Measurements from ENCODE around the gene SDK2. TPM values are rescaled to one million over a fixed set of nuclear protein-coding genes. Genes with fewer than 3 reads are reported as not detected.

SDK2 gene
- total RNA-seq, 4 donors from 2014 or later: 1.5 to 7.0 (median 3.7) TPM

GRCh38 chr17:73689596-73690275, 45.5 kb upstream of the SDK2 start:
- Histone ChIP-seq H3K4me3 (replicated peaks in 1 of 3) (no peak overlapping the region), H3K27me3 (no peaks in the 10 kb centered on the region), H3K27ac (no peak overlapping the region), H3K4me1 (no peaks in the 10 kb centered on the region), H3K36me3 (no peaks in the 10 kb centered on the region), H3K9me3 (no peaks in the 10 kb centered on the region)
- no peak for DNase-seq
- intact Hi-C loops (cut with DNase I): no loop called here
- TF ChIP-seq CTCF (IDR thresholded peaks at IDR 0.05): no peak
- no peak for TF ChIP-seq POLR2A (IDR thresholded peaks at IDR 0.05)
- WGBS, 2 donors: 76 to 84% methylated on average over 13 of the region's 13 CpGs

- 70 to 97% methylated on average over 3 of the region's 3 CpGs for WGBS, 2 donors
- TF ChIP-seq CTCF (IDR thresholded peaks at IDR 0.05) (no peak), POLR2A (IDR thresholded peaks at IDR 0.05) (no peak)
- Histone ChIP-seq H3K4me1 (no peaks in the 10 kb centered on the region), H3K36me3 (no peaks in the 10 kb centered on the region), H3K27me3 (no peaks in the 10 kb centered on the region), H3K4me3 (replicated peaks in 1 of 3) (no peak overlapping the region), H3K9me3 (no peaks in the 10 kb centered on the region), H3K27ac (no peak overlapping the region)
- intact Hi-C loops (cut with DNase I): no loop called here
- no peak for DNase-seq
Observed at GRCh38 chr17:73686961-73687360, 42.7 kb upstream of the SDK2 start.

- H3K4me3 ChIP-seq (replicated peaks in 1 of 3): no peak overlapping the region
- no peaks in the 10 kb centered on the region for H3K9me3 ChIP-seq
- H3K4me1 ChIP-seq: no peaks in the 10 kb centered on the region
- H3K27ac ChIP-seq: no peak overlapping the region
- H3K36me3 ChIP-seq: no peaks in the 10 kb centered on the region
- DNase-seq: no peak
- no peaks in the 10 kb centered on the region for H3K27me3 ChIP-seq
- intact Hi-C loops (cut with DNase I): no loop called here
- TF ChIP-seq POLR2A (IDR thresholded peaks at IDR 0.05) (no peak), CTCF (IDR thresholded peaks at IDR 0.05) (no peak)
Observed at GRCh38 chr17:73686126-73686525, 41.9 kb upstream of the SDK2 start.

- no peak for TF ChIP-seq CTCF (IDR thresholded peaks at IDR 0.05)
- TF ChIP-seq POLR2A (IDR thresholded peaks at IDR 0.05): no peak
Observed at GRCh38 chr17:73684183-73684582, 39.9 kb upstream of the SDK2 start.

GRCh38 chr17:73683771-73684170, 39.5 kb upstream of the SDK2 start:
- no peak for TF ChIP-seq CTCF (IDR thresholded peaks at IDR 0.05)
- no peak for TF ChIP-seq POLR2A (IDR thresholded peaks at IDR 0.05)
- H3K27me3 ChIP-seq: no peaks in the 10 kb centered on the region
- intact Hi-C loops (cut with DNase I): no loop called here
- no peaks in the 10 kb centered on the region for H3K9me3 ChIP-seq
- no peak overlapping the region for H3K4me3 ChIP-seq (replicated peaks in 1 of 3)
- no peak for DNase-seq
- no peak overlapping the region for H3K27ac ChIP-seq
- no peaks in the 10 kb centered on the region for H3K36me3 ChIP-seq
- WGBS, 2 donors: 63 to 64% methylated on average over 6 of the region's 6 CpGs
- no peaks in the 10 kb centered on the region for H3K4me1 ChIP-seq

More at GRCh38 chr17:73684183-73684582, 39.9 kb upstream of the SDK2 start:
- no peaks in the 10 kb centered on the region for H3K27me3 ChIP-seq
- H3K36me3 ChIP-seq: no peaks in the 10 kb centered on the region
- no peaks in the 10 kb centered on the region for H3K9me3 ChIP-seq
- no peaks in the 10 kb centered on the region for H3K4me1 ChIP-seq
- no peak overlapping the region for H3K27ac ChIP-seq
- WGBS, 2 donors: 33 to 42% methylated on average over 3 of the region's 3 CpGs
- DNase-seq: no peak
- H3K4me3 ChIP-seq (replicated peaks in 1 of 3): no peak overlapping the region
- intact Hi-C loops (cut with DNase I): no loop called here

All from thyroid gland (tissue), 4 donors.